GM10266 (cell line): ENCODE measurements around the gene MAGI3.

Experiments used
- DNase-seq: peaks from one replicate; pipeline ENCODE4 v3.0.0; 2012; ENCODE audit errors: extremely low spot score
- CTCF ChIP-seq: IDR thresholded peaks from 2 replicates; pipeline ENCODE4 v1.5.1; 2012; ENCODE audit warnings: mild to moderate bottlenecking, low read depth; ENCODE audit not compliant: control insufficient read depth, insufficient read depth; ENCODE audit errors: missing control alignments

Gene MAGI3

GRCh38 chr1:113540335-113540734 is 150.0 kb downstream of the MAGI3 start:
- no peak for DNase-seq
- no peak for TF ChIP-seq CTCF

GRCh38 chr1:113541106-113541505 is 150.8 kb downstream of the MAGI3 start:
- DNase-seq, result no peak
- TF ChIP-seq CTCF, result no peak

- no peak for TF ChIP-seq CTCF
- DNase-seq, result no peak
Observed at GRCh38 chr1:113542221-113542701, 151.9 kb downstream of the MAGI3 start.

- no peak for TF ChIP-seq CTCF
- no peak for DNase-seq
Observed at GRCh38 chr1:113543110-113543509, 152.8 kb downstream of the MAGI3 start.

- TF ChIP-seq CTCF, result no peak
- no peak for DNase-seq
Observed at GRCh38 chr1:113545210-113545609, 154.9 kb downstream of the MAGI3 start.

- TF ChIP-seq CTCF, result no peak
- no peak for DNase-seq
Observed at GRCh38 chr1:113545626-113546025, 155.3 kb downstream of the MAGI3 start.

GRCh38 chr1:113551728-113552127 is 161.4 kb downstream of the MAGI3 start:
- no peak for TF ChIP-seq CTCF
- no peak for DNase-seq
